PC-9 (cell line): ENCODE data around the gene MYH4. TPM values are rescaled to one million over a fixed set of nuclear protein-coding genes. Genes with fewer than 3 reads are reported as not detected.

Source experiments
- BruUV-seq: library from RNA; stranded (reverse); fragments of 400-500 nt; replicated peaks from 2 replicates; lab custom pipeline; 2021; lab: Mats Ljungman, UMichigan
- CTCF ChIA-PET: fragments of 300-600 bp; sonication (Branson Sonifier 250); formaldehyde crosslinking; loops from one replicate; lab custom pipeline; 2022; ENCODE audit warnings: antibody characterized with exemption; lab: Charles Lee
- POLR2A ChIA-PET: fragments of 300-600 bp; sonication (Branson Sonifier 250); formaldehyde crosslinking; loops from one replicate; lab custom pipeline; 2022; ENCODE audit warnings: antibody characterized with exemption; ENCODE audit not compliant: unreplicated experiment; lab: Charles Lee
- DNase-seq, 2 experiments: peaks; one replicate each; pipeline versions ENCODE4 v3.0.0 to v3.0.0-alpha.2; 2015 to 2022; ENCODE audit warnings: mixed read lengths in 1 of 2
- H2AFZ ChIP-seq: fragments of 200-600 bp; sonication (generic); 2 replicates; pipeline ENCODE4 v1.8.1; 2017; ENCODE audit warnings: antibody characterized with exemption
- H3F3A ChIP-seq: fragments of 200-600 bp; sonication (generic); 2 replicates; pipeline ENCODE4 v1.8.1; 2017; ENCODE audit warnings: antibody characterized with exemption, mild to moderate bottlenecking, low read depth; ENCODE audit not compliant: insufficient read depth
- H3K27ac ChIP-seq: fragments of 200-600 bp; sonication (generic); 2 replicates; pipeline ENCODE4 v1.6.1; 2016; ENCODE audit warnings: mixed run types
- H3K27me3 ChIP-seq: fragments of 200-600 bp; sonication (generic); 2 replicates; pipeline ENCODE4 v1.6.1; 2016; ENCODE audit warnings: low read depth, mixed run types; ENCODE audit not compliant: insufficient read depth
- H3K36me3 ChIP-seq: fragments of 200-600 bp; sonication (generic); 2 replicates; pipeline ENCODE4 v1.6.1; 2016; ENCODE audit warnings: low read depth, mixed run types
- H3K4me1 ChIP-seq: fragments of 200-600 bp; sonication (generic); replicated peaks from 2 replicates; pipeline ENCODE4 v1.6.1; 2016; ENCODE audit warnings: mixed run types; ENCODE audit not compliant: insufficient read depth
- H3K4me2 ChIP-seq: fragments of 200-600 bp; sonication (generic); 2 replicates; pipeline ENCODE4 v1.6.1; 2017; ENCODE audit warnings: mixed run types
- H3K4me3 ChIP-seq: fragments of 200-600 bp; sonication (generic); 2 replicates; pipeline ENCODE4 v1.6.1; 2016; ENCODE audit warnings: mixed run types
- H3K79me2 ChIP-seq: fragments of 200-600 bp; sonication (generic); 2 replicates; pipeline ENCODE4 v1.6.1; 2017; ENCODE audit warnings: low read depth, mixed run types
- H3K9me2 ChIP-seq: fragments of 200-600 bp; sonication (generic); 2 replicates; pipeline ENCODE4 v1.8.1; 2017; ENCODE audit warnings: mild to moderate bottlenecking; ENCODE audit not compliant: insufficient read depth
- H3K9me3 ChIP-seq: fragments of 200-600 bp; sonication (generic); 2 replicates; pipeline ENCODE4 v1.8.1; 2016; ENCODE audit warnings: low read depth; ENCODE audit not compliant: insufficient read depth
- H4K20me1 ChIP-seq: fragments of 200-600 bp; sonication (generic); 2 replicates; pipeline ENCODE4 v1.8.1; 2017; ENCODE audit not compliant: insufficient read depth
- EZH2 ChIP-seq: fragments of 200-600 bp; sonication (generic); IDR thresholded peaks from 2 replicates; pipeline ENCODE4 v1.8.0; 2017; ENCODE audit warnings: antibody characterized with exemption, low read depth
- intact Hi-C: fragments of 100-400 bp; cut with micrococcal nuclease; formaldehyde crosslinking; loops from one replicate; pipeline ENCODE4 v1.10.0; 2022; ENCODE audit not compliant: unreplicated experiment
- total RNA-seq: library from RNA; stranded (reverse); gene quantifications from 2 replicates; pipeline ENCODE4 v1.2.3, GENCODE V29; 2021
- TF ChIP-seq, protein P1 (sequence below): fragments of 200-600 bp; sonication (generic); conservative IDR thresholded peaks from 2 replicates; pipeline ENCODE4 v1.6.1; 2017; ENCODE audit warnings: mixed run types, antibody characterized with exemption, mild to moderate bottlenecking, moderate library complexity

The MYH4 gene
- total RNA-seq, 1 experiment from 2014 or later = not detected

DNA sequence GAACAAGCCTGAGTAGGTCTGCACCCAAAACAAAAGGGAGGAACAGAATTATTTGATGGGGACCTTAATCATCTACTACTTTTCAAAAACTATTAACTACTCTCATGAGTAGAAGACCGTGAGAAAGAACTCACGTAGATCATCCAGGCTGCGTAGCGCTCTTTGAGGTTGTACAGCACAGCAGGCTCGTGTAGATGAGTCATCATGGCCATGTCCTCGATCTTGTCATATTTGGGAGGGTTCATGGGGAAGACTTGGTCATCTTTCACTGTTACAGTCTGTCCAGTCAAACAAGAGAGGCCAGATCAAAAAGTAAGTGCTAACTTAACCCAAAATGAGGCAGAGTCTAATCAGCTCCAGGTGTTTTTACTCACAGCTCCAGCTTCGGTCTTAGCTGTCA lies 46.7 kb upstream of the MYH4 start:
- ChIA-PET CTCF (no interaction called here), POLR2A (no interaction called here)
- no TSS peak for BruUV-seq
- no peak overlapping the region for H2AFZ ChIP-seq
- no peaks in the 10 kb centered on the region for H3K9me2 ChIP-seq
- no peaks in the 10 kb centered on the region for H3K9me3 ChIP-seq
- no peaks in the 10 kb centered on the region for H4K20me1 ChIP-seq
- H3K4me1 ChIP-seq = no peaks in the 10 kb centered on the region
- no peaks in the 10 kb centered on the region for H3K36me3 ChIP-seq
- H3K27ac ChIP-seq = no peak overlapping the region
- no peak for DNase-seq
- no peak for TF ChIP-seq EZH2
- TF ChIP-seq, protein P1, sequence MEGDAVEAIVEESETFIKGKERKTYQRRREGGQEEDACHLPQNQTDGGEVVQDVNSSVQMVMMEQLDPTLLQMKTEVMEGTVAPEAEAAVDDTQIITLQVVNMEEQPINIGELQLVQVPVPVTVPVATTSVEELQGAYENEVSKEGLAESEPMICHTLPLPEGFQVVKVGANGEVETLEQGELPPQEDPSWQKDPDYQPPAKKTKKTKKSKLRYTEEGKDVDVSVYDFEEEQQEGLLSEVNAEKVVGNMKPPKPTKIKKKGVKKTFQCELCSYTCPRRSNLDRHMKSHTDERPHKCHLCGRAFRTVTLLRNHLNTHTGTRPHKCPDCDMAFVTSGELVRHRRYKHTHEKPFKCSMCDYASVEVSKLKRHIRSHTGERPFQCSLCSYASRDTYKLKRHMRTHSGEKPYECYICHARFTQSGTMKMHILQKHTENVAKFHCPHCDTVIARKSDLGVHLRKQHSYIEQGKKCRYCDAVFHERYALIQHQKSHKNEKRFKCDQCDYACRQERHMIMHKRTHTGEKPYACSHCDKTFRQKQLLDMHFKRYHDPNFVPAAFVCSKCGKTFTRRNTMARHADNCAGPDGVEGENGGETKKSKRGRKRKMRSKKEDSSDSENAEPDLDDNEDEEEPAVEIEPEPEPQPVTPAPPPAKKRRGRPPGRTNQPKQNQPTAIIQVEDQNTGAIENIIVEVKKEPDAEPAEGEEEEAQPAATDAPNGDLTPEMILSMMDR = no peak
- H3K4me2 ChIP-seq = no peak overlapping the region
- H3K79me2 ChIP-seq = no peaks in the 10 kb centered on the region
- H3F3A ChIP-seq = no peaks in the 10 kb centered on the region
- intact Hi-C loops = no loop called here
- H3K4me3 ChIP-seq = no peak overlapping the region
- peaks cover 19% of the 10 kb centered on the region; the same call in 1 of the 2 replicates for H3K27me3 ChIP-seq

DNA sequence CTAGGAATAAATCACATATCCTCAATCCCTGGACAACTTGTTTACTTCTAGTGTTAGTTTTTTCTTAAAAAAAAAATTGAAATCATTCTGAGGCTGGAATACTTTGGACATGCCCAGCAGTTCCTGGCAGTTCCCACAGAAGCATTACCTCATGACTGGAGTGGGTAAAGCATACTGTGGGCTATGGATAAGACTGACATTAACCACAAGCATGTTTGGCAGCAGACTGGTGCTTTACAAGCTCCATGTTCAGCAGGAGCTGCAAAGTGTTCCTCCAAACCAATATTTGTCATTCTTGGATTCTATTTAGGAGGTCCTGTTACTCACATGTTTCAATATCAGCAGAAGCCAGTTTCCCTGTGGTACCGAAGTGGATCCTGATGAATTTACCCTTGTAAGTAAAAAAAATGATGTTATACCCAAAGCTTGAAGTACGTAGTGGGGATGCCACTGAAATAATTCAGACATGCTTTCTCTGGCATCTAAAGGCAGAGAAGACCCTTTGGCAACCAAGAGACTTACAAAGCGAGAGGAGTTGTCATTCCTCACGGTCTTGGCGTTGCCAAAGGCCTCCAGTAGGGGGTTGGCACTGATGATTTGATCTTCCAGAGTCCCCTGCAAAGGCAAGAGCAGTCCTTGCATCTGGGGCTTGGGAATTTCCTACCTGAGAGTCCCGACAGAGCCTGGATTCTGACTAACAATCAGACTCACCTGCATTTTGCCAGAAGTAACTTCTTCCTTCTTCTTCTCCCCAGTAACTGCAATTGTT lies 44.1 kb upstream of the MYH4 start:
- H3K27ac ChIP-seq = no peak overlapping the region
- H3K9me2 ChIP-seq = no peaks in the 10 kb centered on the region
- no peaks in the 10 kb centered on the region for H3K9me3 ChIP-seq
- no peaks in the 10 kb centered on the region for H3K4me1 ChIP-seq
- H3K4me2 ChIP-seq = no peak overlapping the region
- DNase-seq = no peak
- ChIA-PET CTCF (no interaction called here), POLR2A (interaction anchor here (0.6 kb wide), 1 partner anchor 9 kb away, joined by 3 read pairs; no protein-coding TSS in a partner anchor)
- no peak overlapping the region for H3K4me3 ChIP-seq
- no peak overlapping the region for H2AFZ ChIP-seq
- BruUV-seq = no TSS peak
- no peaks in the 10 kb centered on the region for H3F3A ChIP-seq
- intact Hi-C loops = no loop called here
- H3K27me3 ChIP-seq = peaks cover 18% of the 10 kb centered on the region
- no peaks in the 10 kb centered on the region for H3K79me2 ChIP-seq
- H4K20me1 ChIP-seq = no peaks in the 10 kb centered on the region
- no peak for TF ChIP-seq EZH2
- TF ChIP-seq, protein P1 = no peak
- H3K36me3 ChIP-seq = no peaks in the 10 kb centered on the region

DNA sequence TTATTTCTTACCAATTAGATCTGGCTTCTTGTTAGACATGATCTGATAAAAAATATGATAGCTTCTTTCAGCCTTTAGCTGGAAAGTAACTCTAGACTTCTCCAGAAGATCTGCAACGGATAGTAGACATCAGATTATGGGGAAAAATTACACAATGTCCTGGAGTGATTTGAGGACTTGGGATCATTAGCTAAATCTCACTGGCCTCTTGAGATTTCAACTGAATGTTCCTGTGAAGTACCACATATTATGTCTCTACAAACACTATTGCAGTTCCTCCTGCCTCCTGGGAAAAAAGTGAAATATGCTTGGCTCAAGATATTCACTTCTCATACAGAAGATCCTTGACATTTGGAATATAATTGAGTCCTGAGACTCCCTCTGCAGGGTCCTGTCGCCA lies 43.5 kb upstream of the MYH4 start:
- POLR2A ChIA-PET = interaction anchor here (0.6 kb wide), 1 partner anchor 8 kb away, joined by 3 read pairs; no protein-coding TSS in a partner anchor
- TF ChIP-seq, protein P1 = no peak
- TF ChIP-seq EZH2 = no peak

More for the DNA sequence above, 43.5 kb upstream of the MYH4 start:
- CTCF ChIA-PET = no interaction called here
- DNase-seq = no peak
- H3K4me3 ChIP-seq = no peak overlapping the region
- BruUV-seq = no TSS peak
- no peaks in the 10 kb centered on the region for H3K4me1 ChIP-seq
- intact Hi-C loops = no loop called here
- H3K79me2 ChIP-seq = no peaks in the 10 kb centered on the region
- no peaks in the 10 kb centered on the region for H3K9me3 ChIP-seq
- H4K20me1 ChIP-seq = no peaks in the 10 kb centered on the region
- H3K36me3 ChIP-seq = no peaks in the 10 kb centered on the region
- no peak overlapping the region for H2AFZ ChIP-seq
- no peak overlapping the region for H3K4me2 ChIP-seq
- H3F3A ChIP-seq = no peaks in the 10 kb centered on the region
- H3K9me2 ChIP-seq = no peaks in the 10 kb centered on the region
- no peak overlapping the region for H3K27ac ChIP-seq
- peaks cover 17% of the 10 kb centered on the region for H3K27me3 ChIP-seq
